AG04449 (cell line): Measurements from ENCODE around the gene CNPPD1.

Source experiments
- CTCF ChIA-PET: fragments of 350-600 bp; formaldehyde crosslinking; extraction: SDS; loops from one replicate; lab custom pipeline; 2021; ENCODE audit warnings: antibody characterized with exemption; lab: Yijun Ruan, JAX
- POLR2A ChIA-PET: fragments of 400-600, 350-600 bp; formaldehyde crosslinking; extraction: SDS; loops from one replicate; lab custom pipeline; 2020; ENCODE audit warnings: antibody characterized with exemption, inconsistent platforms; lab: Yijun Ruan, JAX
- DNase-seq: peaks from one replicate; pipeline ENCODE4 v3.0.0-alpha.2; 2010; ENCODE audit warnings: low read depth, low spot score
- H3K4me3 ChIP-seq: 2 replicates; pipeline ENCODE4 v1.5.1; 2011; ENCODE audit warnings: low read depth, mild to moderate bottlenecking, control low read depth, low read length
- TF ChIP-seq, protein P1 (sequence below): IDR thresholded peaks from one replicate; pipeline ENCODE4 v1.5.1; 2011; ENCODE audit warnings: mild to moderate bottlenecking, moderate library complexity, low read length, control low read depth, inconsistent platforms; ENCODE audit not compliant: insufficient read depth; ENCODE audit errors: missing control alignments

CNPPD1 gene

DNA sequence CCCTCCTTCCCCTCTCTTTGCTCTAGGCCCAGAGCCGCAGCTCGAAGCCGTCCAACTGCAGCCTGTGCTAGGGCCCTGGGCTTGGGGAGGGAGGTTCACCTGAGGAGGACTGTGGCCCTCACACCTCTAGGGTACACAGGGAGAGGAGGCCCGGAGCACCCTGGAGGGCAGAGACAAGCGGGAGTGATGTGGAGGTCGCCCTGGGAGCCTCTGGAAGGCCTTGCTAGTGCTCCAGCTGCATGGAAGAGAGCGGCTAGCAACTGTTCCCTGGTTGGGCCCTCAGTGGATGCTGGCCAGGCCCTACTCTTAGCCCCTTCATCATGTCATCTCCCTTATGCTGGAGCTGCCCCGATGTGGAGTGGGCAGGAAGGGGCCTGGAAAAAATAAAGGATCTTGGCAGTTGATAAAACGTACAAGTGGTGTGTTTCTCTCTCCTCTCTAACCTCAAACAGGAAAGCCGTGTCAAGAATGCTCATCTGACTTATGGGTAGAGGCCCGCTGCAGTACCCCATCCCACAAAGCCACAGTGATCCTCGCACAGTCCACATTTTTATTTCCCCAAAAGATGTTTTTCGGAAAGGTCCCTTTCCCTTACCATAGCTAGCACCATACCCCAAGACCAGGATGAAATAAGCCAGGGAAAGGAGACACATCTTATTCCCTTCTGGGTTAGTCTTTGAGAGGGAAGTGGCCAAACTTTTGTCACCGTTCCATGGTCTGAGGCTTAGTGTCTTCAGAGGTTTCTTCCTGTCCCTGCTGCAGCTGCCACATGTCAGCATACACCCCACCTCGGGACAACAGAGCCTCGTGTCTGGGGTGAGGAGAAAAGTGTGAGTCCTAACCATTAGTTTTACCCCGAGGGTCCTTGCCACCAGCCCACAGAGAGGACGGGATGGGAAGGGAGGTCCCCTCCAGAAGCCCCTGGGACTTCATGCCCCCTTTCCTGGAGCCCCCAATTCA, 32.8 kb upstream of the CNPPD1 start:
- DNase-seq, result no peak
- TF ChIP-seq, protein P1, sequence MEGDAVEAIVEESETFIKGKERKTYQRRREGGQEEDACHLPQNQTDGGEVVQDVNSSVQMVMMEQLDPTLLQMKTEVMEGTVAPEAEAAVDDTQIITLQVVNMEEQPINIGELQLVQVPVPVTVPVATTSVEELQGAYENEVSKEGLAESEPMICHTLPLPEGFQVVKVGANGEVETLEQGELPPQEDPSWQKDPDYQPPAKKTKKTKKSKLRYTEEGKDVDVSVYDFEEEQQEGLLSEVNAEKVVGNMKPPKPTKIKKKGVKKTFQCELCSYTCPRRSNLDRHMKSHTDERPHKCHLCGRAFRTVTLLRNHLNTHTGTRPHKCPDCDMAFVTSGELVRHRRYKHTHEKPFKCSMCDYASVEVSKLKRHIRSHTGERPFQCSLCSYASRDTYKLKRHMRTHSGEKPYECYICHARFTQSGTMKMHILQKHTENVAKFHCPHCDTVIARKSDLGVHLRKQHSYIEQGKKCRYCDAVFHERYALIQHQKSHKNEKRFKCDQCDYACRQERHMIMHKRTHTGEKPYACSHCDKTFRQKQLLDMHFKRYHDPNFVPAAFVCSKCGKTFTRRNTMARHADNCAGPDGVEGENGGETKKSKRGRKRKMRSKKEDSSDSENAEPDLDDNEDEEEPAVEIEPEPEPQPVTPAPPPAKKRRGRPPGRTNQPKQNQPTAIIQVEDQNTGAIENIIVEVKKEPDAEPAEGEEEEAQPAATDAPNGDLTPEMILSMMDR, result no peak
- CTCF ChIA-PET, result interaction anchor here (0.9 to 4.2 kb wide), 4 partner anchors 9 to 50 kb away, joined by 3 to 26 read pairs (median 6); partner anchors contain the start of genes ABCB6 and SLC23A3
- POLR2A ChIA-PET, result no interaction called here
- H3K4me3 ChIP-seq, result no peak overlapping the region

DNA sequence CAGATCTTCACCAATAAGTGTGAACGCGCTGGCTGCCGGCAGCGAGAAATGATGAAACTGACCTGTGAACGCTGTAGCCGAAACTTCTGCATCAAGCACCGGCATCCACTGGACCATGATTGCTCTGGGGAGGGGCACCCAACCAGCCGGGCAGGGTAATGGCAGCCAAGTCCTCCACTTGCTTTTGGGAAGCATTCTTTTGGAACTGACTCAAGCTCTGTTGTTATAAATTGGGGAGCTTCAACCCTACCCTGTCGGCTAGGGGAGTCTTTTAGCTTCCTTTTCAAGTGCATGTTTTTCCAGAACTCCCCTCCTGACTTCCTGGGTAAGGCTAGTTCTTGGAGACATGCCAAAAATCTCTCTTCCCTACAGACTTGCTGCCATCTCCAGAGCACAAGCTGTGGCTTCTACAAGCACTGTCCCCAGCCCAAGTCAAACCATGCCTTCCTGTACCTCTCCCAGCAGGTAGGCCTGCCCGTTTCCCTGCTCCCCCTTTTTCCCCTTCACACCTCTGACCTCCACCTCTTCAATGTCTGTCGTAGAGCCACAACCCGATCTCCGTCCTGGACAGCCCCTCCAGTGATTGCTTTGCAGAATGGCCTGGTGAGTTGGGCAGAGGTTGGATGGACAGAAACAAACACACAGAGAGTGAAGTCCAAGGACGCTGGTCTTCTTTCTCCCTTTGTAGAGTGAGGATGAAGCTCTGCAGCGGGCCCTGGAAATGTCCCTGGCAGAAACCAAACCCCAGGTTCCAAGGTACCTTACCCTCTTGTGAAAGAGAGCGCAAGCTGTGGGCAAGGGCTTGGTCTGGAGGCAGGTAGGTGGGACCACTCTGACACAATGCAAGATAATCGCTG, 31.4 kb upstream of the CNPPD1 start:
- H3K4me3 ChIP-seq, result no peak overlapping the region; the same call in 1 of the 2 replicates

DNA sequence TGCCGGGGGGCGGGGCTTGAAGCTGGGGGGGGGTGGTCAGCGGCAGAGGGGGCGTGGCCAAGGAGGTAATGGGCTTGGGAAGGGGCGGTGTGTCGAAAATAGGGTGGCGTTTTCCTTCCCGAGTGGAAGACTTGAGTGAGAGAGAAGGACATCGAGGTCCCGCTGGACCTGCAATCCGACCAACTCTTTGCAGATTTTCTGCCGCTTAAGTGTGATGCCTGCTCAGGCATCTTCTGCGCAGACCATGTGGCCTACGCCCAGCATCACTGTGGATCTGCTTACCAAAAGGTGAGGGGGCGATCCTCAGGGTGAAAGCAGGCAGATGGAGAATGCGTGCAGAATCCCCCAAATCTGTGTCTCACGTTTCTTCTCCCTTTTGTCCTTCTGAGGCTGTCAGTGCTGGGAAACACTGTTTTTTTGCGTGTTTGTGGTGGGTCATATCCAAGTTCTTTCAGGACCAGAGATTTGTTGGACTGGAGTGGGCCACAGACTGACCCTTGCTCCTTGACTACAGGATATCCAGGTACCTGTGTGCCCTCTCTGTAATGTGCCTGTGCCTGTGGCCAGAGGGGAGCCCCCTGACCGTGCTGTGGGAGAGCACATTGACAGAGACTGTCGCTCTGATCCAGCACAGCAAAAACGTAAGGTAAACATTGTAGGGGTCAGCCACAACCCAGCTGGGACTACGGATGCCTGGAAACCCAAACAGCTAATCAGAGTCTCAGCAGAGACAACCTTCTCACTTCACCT, 30.6 kb upstream of the CNPPD1 start:
- no peak for DNase-seq
- TF ChIP-seq, protein P1, result no peak
- ChIA-PET CTCF (interaction anchor here (0.9 to 4.2 kb wide), 9 partner anchors 9 to 92 kb away, joined by 3 to 26 read pairs (median 6); partner anchors contain the start of gene CNPPD1), POLR2A (interaction anchor here (0.5 to 2.9 kb wide), 9 partner anchors 11 to 71 kb away, joined by 3 to 27 read pairs (median 5); partner anchors contain the start of genes ABCB6, ANKZF1, ATG9A and CNPPD1)
- peak overlapping the region; percentile 86 for H3K4me3 ChIP-seq

More for the DNA sequence above, 31.4 kb upstream of the CNPPD1 start:
- TF ChIP-seq, protein P1, result no peak
- ChIA-PET POLR2A (interaction anchor here (2.9 kb wide), 1 partner anchor 10 kb away, joined by 27 read pairs; the partner anchor contains the start of gene ABCB6), CTCF (interaction anchor here (0.9 to 4.2 kb wide), 7 partner anchors 8 to 87 kb away, joined by 3 to 26 read pairs (median 6); partner anchors contain the start of genes ABCB6 and CNPPD1)
- no peak for DNase-seq

DNA sequence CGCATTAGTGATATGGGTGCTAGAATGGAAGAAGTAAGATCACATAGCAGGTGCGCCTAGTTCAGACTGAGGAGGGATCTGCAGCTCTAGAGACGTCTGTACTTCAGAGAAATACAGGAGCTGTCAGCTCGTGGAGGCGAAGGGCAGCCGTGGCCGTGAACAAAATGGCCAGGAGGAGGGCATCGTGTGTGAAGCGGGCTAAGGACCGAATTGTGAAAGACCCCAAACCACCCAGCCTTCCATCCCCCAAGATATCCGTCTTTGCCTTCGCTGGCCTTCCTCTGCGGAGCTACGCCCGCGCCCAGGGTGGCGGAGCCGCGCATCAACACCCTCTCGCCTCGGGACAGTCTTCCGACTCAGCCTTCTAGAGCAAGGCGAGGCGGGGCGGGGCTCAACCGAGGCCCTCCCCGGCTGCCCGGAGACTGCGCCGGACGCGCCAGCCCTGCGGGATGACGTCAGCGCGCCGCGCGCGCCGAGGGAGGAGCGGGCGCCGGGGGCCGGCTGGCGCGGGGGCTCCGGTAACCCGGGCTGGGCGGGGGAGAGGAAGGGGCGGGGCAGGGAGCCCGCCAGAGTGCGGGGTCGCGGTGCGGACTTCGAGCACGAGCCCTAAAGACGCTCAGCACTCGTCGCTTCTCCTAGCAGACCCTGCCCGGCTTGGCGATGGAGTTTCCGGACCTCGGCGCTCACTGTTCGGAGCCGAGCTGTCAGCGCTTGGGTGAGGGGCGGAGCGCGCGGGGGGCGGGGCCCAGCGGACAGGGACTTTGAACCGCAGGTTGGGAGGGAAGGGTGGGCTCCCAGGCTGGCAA, 29.8 kb upstream of the CNPPD1 start, which contains the start of gene ZFAND2B:
TSS of gene ZFAND2B (plus strand) at position 455 of the 806 bp plus-strand sequence. CDS start at position 661, 206 bp downstream.
- ChIA-PET POLR2A (interaction anchor here (0.5 to 2.9 kb wide), 11 partner anchors 11 to 72 kb away, joined by 3 to 27 read pairs (median 4); partner anchors contain the start of genes ABCB6, ANKZF1, ATG9A and CNPPD1), CTCF (interaction anchor here (0.7 to 4.2 kb wide), 14 partner anchors 10 to 324 kb away, joined by 3 to 26 read pairs (median 4); partner anchors contain the start of genes ANKZF1, ATG9A and CNPPD1)
- DNase-seq, result no peak
- TF ChIP-seq, protein P1, result no peak
- H3K4me3 ChIP-seq, result peak within 1 kb of the TSS; percentile 86
